Ovary (tissue), 9 donors: Measurements from ENCODE around the gene GRID1. TPM values are rescaled to one million over a fixed set of nuclear protein-coding genes. Genes with fewer than 3 reads are reported as not detected.
A peak's percentile ranks its signal among the peaks of the same experiment; 100 is the strongest.

ENCODE experiments used
- DNase-seq, 5 donors: peaks; one replicate each; pipeline ENCODE4 v3.0.0-alpha.2; 2019 to 2020
- H3K27ac ChIP-seq, 2 donors: fragments of 200-600 bp; one replicate each; pipeline versions ENCODE4 v1.5.1 to v1.8.0; 2019 to 2022
- H3K27me3 ChIP-seq: fragments of 200-600 bp; one replicate; pipeline ENCODE4 v1.8.0; 2022
- H3K36me3 ChIP-seq: fragments of 200-600 bp; sonication (generic); one replicate; pipeline ENCODE4 v1.5.1; 2019
- H3K4me1 ChIP-seq: one replicate; pipeline ENCODE4 v1.8.1; 2013; ENCODE audit warnings: mild to moderate bottlenecking, moderate library complexity; ENCODE audit not compliant: insufficient read depth
- H3K4me3 ChIP-seq: fragments of 200-600 bp; sonication (generic); one replicate; pipeline ENCODE4 v1.5.1; 2017
- H3K9me3 ChIP-seq, 2 donors: fragments of 200-600 bp in 1 of 2; sonication (generic) in 1 of 2; one replicate each; pipeline versions ENCODE4 v1.5.1 to v1.8.1; 2013 to 2019; ENCODE audit warnings: mild to moderate bottlenecking in 1 of 2, moderate library complexity in 1 of 2
- EP300 ChIP-seq: sonication (generic); formaldehyde crosslinking; IDR thresholded peaks from one replicate; pipeline ENCODE4 v1.6.1; 2017; ENCODE audit warnings: antibody characterized with exemption
- POLR2A ChIP-seq: fragments of 450-650 bp; IDR thresholded peaks from one replicate; pipeline ENCODE4 v1.6.1; 2017; ENCODE audit warnings: antibody characterized with exemption, mild to moderate bottlenecking, moderate library complexity
- WGBS, 3 donors: extraction: QIAGEN DNeasy Blood & Tissue Kit in 1 of 3; methylation state at CpG; one replicate each; pipeline versions ENCODE4 v1.1.5 to v1.1.7; 2013 to 2017; 5-methylcytosine and 5-hydroxymethylcytosine counted together
- intact Hi-C, 4 donors: fragments of 100-400 bp; cut with DNase I; formaldehyde crosslinking; loops; one replicate each; pipeline versions ENCODE4 v1.11.0 to v1.15.1; 2022 to 2023
- polyA plus RNA-seq, 2 donors: library from polyadenylated mRNA; stranded (reverse); fragments of 200-250 nt in 1 of 2; fragments of 350-450 nt in 1 of 2; fragmentation: Illumina TruSeq in 1 of 2; extraction: RNeasy Lipid Tissue Mini Kit (QIAGEN cat#74804) in 1 of 2; gene quantifications; one replicate each; pipeline ENCODE4 v1.2.3, GENCODE V29; 2013 to 2014
- total RNA-seq, 7 donors: library from RNA; depleted of rRNA in 2 of 7; stranded (reverse); fragments of >200 nt in 2 of 7; fragmentation: NEBNext Ultra II Directional in 3 of 7; extraction: Animal tissue kit (Norgen Biotek cat#: 25700) in 3 of 7; gene quantifications; one replicate each; pipeline versions ENCODE4 v1.1.0 to v1.2.4, GENCODE V29; 2016 to 2023
- TF ChIP-seq, protein P1 (sequence below), 3 donors: fragments of 450-650 bp in 2 of 3; fragments of 200-600 bp in 1 of 3; IDR thresholded peaks; one replicate each; pipeline versions ENCODE4 v1.5.1 to v1.8.0; 2016 to 2022; ENCODE audit warnings: antibody characterized with exemption in 3 of 3, mild to moderate bottlenecking in 1 of 3
- donor health status: DM: no; HTN: no; CAD: no; lungs with moderate emphysema.
- donor health status: DM: no; HTN: no; CAD: no.
- donor health status: Bipolar disorder and iron deficiency.
- donor health status: DM: yes; HTN: yes; CAD: no.
- donor health status: DM: no; HTN: no; CAD: no.
- donor health status: DM: yes; HTN: yes; CAD: no.

Gene GRID1
- total and polyA plus RNA-seq, 9 donors, result 0.57 to 6.2 (median 1.8) TPM

DNA sequence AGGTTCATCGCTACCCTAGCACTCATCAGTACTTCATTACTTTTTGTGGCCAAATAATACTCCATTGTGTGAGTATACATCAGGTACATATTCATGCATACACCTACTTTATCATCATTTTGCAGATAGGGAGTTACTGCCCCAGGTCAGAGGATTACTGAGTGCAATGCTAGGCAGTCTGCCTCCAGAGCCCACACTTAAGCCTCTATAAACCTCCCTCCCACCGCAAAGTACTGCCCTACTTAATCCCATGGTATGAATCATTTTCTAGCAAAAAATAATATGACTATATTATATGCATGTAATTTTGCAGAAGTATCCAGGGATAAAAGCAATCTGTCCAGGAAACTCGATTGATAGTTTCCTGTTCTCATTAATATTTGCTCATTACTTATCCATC is 194.3 kb downstream of the GRID1 start:
- 74 to 79% (median 76%) methylated on average over 3 of the region's 3 CpGs for WGBS, 3 donors
- intact Hi-C loops, result no loop called here
- Histone ChIP-seq H3K9me3 (no peaks in the 10 kb centered on the region), H3K27me3 (no peaks in the 10 kb centered on the region), H3K4me3 (no peak overlapping the region), H3K27ac (no peak overlapping the region), H3K4me1 (no peaks in the 10 kb centered on the region), H3K36me3 (no peaks in the 10 kb centered on the region)
- DNase-seq, result no peak
- TF ChIP-seq EP300, result no peak
- TF ChIP-seq, protein P1, sequence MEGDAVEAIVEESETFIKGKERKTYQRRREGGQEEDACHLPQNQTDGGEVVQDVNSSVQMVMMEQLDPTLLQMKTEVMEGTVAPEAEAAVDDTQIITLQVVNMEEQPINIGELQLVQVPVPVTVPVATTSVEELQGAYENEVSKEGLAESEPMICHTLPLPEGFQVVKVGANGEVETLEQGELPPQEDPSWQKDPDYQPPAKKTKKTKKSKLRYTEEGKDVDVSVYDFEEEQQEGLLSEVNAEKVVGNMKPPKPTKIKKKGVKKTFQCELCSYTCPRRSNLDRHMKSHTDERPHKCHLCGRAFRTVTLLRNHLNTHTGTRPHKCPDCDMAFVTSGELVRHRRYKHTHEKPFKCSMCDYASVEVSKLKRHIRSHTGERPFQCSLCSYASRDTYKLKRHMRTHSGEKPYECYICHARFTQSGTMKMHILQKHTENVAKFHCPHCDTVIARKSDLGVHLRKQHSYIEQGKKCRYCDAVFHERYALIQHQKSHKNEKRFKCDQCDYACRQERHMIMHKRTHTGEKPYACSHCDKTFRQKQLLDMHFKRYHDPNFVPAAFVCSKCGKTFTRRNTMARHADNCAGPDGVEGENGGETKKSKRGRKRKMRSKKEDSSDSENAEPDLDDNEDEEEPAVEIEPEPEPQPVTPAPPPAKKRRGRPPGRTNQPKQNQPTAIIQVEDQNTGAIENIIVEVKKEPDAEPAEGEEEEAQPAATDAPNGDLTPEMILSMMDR (IDR thresholded peaks at IDR 0.05), result no peak
- TF ChIP-seq POLR2A, result no peak

DNA sequence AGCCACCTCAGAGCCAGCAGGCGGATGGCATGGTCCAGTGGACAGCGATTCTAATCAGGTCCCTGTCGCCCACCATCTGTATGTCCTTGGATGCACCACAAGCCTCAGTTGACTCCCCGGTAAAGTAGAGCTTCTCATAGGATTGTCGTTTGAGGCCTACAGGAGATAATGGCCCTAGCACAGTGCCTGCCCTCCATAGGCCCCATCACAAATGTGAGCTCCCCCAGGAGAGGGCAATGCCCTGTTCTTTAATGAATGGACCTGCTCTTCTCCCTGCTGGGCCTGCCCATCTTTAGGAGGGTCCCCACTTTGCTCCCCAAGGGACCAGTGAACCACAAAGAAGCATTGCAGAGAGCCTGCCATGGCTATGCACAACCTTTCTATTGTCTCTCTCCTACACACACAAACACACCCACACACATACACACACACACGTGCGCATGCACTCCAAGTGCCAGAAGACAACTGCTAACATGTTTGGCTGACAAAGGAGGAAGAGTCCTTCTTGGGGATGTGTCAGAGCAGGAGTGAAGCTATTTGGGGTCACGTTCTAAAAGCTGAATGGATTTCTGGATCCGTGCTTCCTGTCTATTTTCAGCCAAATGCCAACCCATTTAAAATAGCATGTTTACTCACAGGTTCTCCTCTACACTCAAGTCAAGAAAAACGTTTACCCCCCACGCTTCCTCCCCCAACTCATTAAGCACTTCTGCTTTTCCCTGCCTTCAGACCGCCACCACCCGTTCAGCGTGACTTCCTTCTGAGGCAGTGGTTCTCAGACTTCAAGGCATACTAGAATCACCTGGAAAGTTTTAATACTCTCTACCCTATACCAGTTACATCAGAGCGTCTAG is 196.1 kb downstream of the GRID1 start:
- peak in 1 of 5 donors; percentile 13 for DNase-seq
- Histone ChIP-seq H3K27me3 (no peaks in the 10 kb centered on the region), H3K36me3 (no peaks in the 10 kb centered on the region), H3K9me3 (no peaks in the 10 kb centered on the region), H3K4me1 (no peaks in the 10 kb centered on the region), H3K27ac (no peak overlapping the region), H3K4me3 (no peak overlapping the region)
- intact Hi-C loops, result no loop called here
- 76 to 83% (median 78%) methylated on average over 15 of the region's 15 CpGs for WGBS, 3 donors
- TF ChIP-seq POLR2A, result no peak
- TF ChIP-seq, protein P1 (IDR thresholded peaks at IDR 0.05), result no peak
- TF ChIP-seq EP300, result no peak

DNA sequence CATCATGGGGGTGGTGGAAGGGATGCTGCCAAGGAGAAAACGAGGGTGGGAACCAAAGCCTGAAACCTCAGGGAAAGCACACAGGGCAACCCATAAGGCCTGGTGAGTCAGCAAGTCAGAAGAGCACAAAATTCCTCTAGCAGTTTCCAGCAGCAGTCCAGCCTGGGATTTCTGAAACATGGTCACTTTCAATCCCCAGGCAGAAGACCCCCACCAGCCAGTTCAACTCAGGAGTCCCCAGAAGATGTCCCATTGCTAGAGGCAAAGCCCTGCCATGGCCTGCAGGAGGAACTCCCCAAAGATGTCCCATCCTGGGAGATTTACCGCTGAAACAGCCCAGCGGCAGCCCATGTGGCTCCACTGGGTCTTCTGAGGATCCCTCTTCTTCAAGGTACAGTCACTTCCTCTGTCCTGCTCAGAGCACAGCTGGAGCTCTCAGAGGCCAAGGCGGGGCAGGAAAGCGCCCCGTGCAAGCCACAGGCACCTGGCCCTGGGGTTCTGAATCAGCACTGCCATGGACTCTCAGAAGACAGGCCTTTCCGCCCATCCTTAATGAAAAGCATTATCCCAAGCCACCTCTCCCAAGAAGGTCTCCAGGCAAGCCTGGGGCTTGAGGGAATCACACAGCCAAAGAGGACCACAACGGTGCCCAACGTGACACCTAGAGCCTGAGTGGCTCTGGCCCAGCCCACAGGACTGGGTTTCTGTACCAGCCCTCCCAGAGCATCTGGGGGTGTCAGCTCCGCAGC is 196.9 kb downstream of the GRID1 start:
- intact Hi-C loops, result no loop called here
- Histone ChIP-seq H3K4me3 (no peak overlapping the region), H3K27me3 (no peaks in the 10 kb centered on the region), H3K4me1 (no peaks in the 10 kb centered on the region), H3K9me3 (no peaks in the 10 kb centered on the region), H3K27ac (no peak overlapping the region), H3K36me3 (no peaks in the 10 kb centered on the region)
- no peak for DNase-seq
- 86 to 89% (median 87%) methylated on average over 10 of the region's 10 CpGs for WGBS, 3 donors
- TF ChIP-seq POLR2A (no peak), EP300 (no peak)
- TF ChIP-seq, protein P1 (IDR thresholded peaks at IDR 0.05), result no peak

DNA sequence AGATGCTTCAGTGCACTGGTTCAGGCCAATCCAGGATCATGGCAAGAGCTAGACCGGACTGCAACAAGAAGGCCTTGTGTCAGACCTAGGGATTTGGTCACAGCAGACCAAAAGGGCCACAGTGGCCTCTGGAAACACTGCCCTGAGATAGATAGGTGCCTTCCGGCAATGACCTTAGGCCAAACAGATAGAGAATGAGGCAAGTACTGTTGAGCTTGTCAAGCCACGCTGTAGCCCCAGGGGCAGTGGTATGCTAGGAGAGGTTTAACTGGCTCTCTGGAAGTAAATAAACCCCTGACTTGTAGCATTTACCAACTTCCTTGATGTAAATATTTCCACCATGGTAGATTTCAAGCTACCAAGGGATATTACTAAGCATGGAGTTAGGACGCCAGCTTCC is 197.5 kb downstream of the GRID1 start:
- Histone ChIP-seq H3K36me3 (no peaks in the 10 kb centered on the region), H3K4me1 (no peaks in the 10 kb centered on the region), H3K27ac (no peak overlapping the region), H3K9me3 (no peaks in the 10 kb centered on the region), H3K4me3 (no peak overlapping the region), H3K27me3 (no peaks in the 10 kb centered on the region)
- 91 to 97% (median 92%) methylated on average over 4 of the region's 4 CpGs for WGBS, 3 donors
- no peak for TF ChIP-seq EP300
- no peak for TF ChIP-seq POLR2A
- TF ChIP-seq, protein P1 (IDR thresholded peaks at IDR 0.05), result no peak
- no peak for DNase-seq
- intact Hi-C loops, result no loop called here
